Trophoblast cell (in vitro differentiated cells and primary cell): Measurements from ENCODE around the gene HOXA7.

Experiments used
- DNase-seq, 2 donors: peaks; one replicate each; pipeline ENCODE4 v3.0.0-alpha.2; 2016
- H2AFZ ChIP-seq: 2 replicates; pipeline ENCODE4 v1.6.1; 2013; ENCODE audit warnings: low read length, moderate library complexity, mild to moderate bottlenecking; ENCODE audit not compliant: insufficient read depth, poor library complexity
- H2AK5ac ChIP-seq: 2 replicates; pipeline ENCODE4 v1.6.1; 2013; ENCODE audit warnings: mild to moderate bottlenecking, low read length
- H2BK120ac ChIP-seq: 2 replicates; pipeline ENCODE4 v1.6.1; 2013; ENCODE audit warnings: low read length, mild to moderate bottlenecking, moderate library complexity; ENCODE audit not compliant: insufficient read depth, poor library complexity
- H2BK12ac ChIP-seq: 2 replicates; pipeline ENCODE4 v1.6.1; 2013; ENCODE audit warnings: mild to moderate bottlenecking, low read length, moderate library complexity
- H2BK5ac ChIP-seq: 2 replicates; pipeline ENCODE4 v1.6.1; 2013; ENCODE audit warnings: low read length, low read depth, moderate library complexity, mild to moderate bottlenecking; ENCODE audit not compliant: poor library complexity
- H3K14ac ChIP-seq: 2 replicates; pipeline ENCODE4 v1.6.1; 2013; ENCODE audit warnings: mild to moderate bottlenecking, low read length
- H3K18ac ChIP-seq: 2 replicates; pipeline ENCODE4 v1.6.1; 2013; ENCODE audit warnings: mild to moderate bottlenecking, low read length
- H3K23ac ChIP-seq: 2 replicates; pipeline ENCODE4 v1.6.1; 2013; ENCODE audit warnings: low read length
- H3K27ac ChIP-seq: 2 replicates; pipeline ENCODE4 v1.5.1; 2013; ENCODE audit warnings: low read depth, mild to moderate bottlenecking, inconsistent platforms, low read length, moderate library complexity
- H3K27me3 ChIP-seq: 2 replicates; pipeline ENCODE4 v1.6.1; 2013; ENCODE audit warnings: inconsistent platforms, mild to moderate bottlenecking, low read length, moderate library complexity; ENCODE audit not compliant: insufficient read depth
- H3K36me3 ChIP-seq, 2 experiments: 1 replicate in 1 of 2; 2 replicates in 1 of 2; pipeline ENCODE4 v1.6.1; 2013; ENCODE audit warnings: low read length in 2 of 2, mild to moderate bottlenecking in 2 of 2, moderate library complexity in 1 of 2; ENCODE audit not compliant: insufficient read depth in 2 of 2, control insufficient read depth in 1 of 2
- H3K4ac ChIP-seq: 2 replicates; pipeline ENCODE4 v1.6.1; 2013; ENCODE audit warnings: low read depth, mild to moderate bottlenecking, low read length, moderate library complexity
- H3K4me1 ChIP-seq, 2 experiments: 1 replicate in 1 of 2; 2 replicates in 1 of 2; pipeline ENCODE4 v1.6.1; 2013; ENCODE audit warnings: low read length in 2 of 2, mild to moderate bottlenecking in 2 of 2, moderate library complexity in 1 of 2; ENCODE audit not compliant: insufficient read depth in 2 of 2, control insufficient read depth in 1 of 2
- H3K4me2 ChIP-seq: 2 replicates; pipeline ENCODE4 v1.6.1; 2013; ENCODE audit warnings: inconsistent platforms, mild to moderate bottlenecking, low read length, moderate library complexity
- H3K4me3 ChIP-seq: 2 replicates; pipeline ENCODE4 v1.5.1; 2013; ENCODE audit warnings: mild to moderate bottlenecking, low read depth, low read length, inconsistent platforms
- H3K79me1 ChIP-seq: one replicate; pipeline ENCODE4 v1.6.1; 2013; ENCODE audit warnings: low read length
- H3K79me2 ChIP-seq: 2 replicates; pipeline ENCODE4 v1.6.1; 2013; ENCODE audit warnings: low read length, mild to moderate bottlenecking; ENCODE audit not compliant: control insufficient read depth, insufficient read depth, poor library complexity
- H3K9ac ChIP-seq: 2 replicates; pipeline ENCODE4 v1.6.1; 2013; ENCODE audit warnings: mild to moderate bottlenecking, low read length
- H3K9me3 ChIP-seq: 2 replicates; pipeline ENCODE4 v1.6.1; 2013; ENCODE audit warnings: low read depth, mild to moderate bottlenecking, control low read depth, inconsistent platforms, low read length; ENCODE audit not compliant: insufficient read depth
- H4K12ac ChIP-seq: 2 replicates; pipeline ENCODE4 v1.6.1; 2013; ENCODE audit warnings: low read depth, mild to moderate bottlenecking, low read length, moderate library complexity
- H4K8ac ChIP-seq: 2 replicates; pipeline ENCODE4 v1.6.1; 2013; ENCODE audit warnings: low read depth, mild to moderate bottlenecking, low read length, moderate library complexity
- H4K91ac ChIP-seq: one replicate; pipeline ENCODE4 v1.6.1; 2013; ENCODE audit warnings: low read depth, mild to moderate bottlenecking, low read length, moderate library complexity
- WGBS: extraction: QIAGEN DNeasy Blood & Tissue Kit; methylation state at CpG from one replicate; pipeline ENCODE4 v1.1.7; 2013; ENCODE audit warnings: missing lambda C conversion rate; ENCODE audit not compliant: insufficient read length, insufficient coverage; ENCODE audit errors: extremely low coverage; 5-methylcytosine and 5-hydroxymethylcytosine counted together

The HOXA7 gene

GRCh38 chr7:27119412-27119911, 37.0 kb downstream of the HOXA7 start:
- H3K79me2 ChIP-seq = no peaks in the 10 kb centered on the region
- no peaks in the 10 kb centered on the region for H3K4me1 ChIP-seq
- H2BK120ac ChIP-seq = no peak overlapping the region
- no peak overlapping the region for H2AFZ ChIP-seq
- H4K8ac ChIP-seq = no peak overlapping the region
- peaks cover 87% of the 10 kb centered on the region for H3K27me3 ChIP-seq
- peaks cover 9% of the 10 kb centered on the region for H3K9me3 ChIP-seq
- H4K12ac ChIP-seq = no peak overlapping the region
- H3K4ac ChIP-seq = no peak overlapping the region
- no peaks in the 10 kb centered on the region for H3K36me3 ChIP-seq
- no peak overlapping the region for H4K91ac ChIP-seq
- H3K9ac ChIP-seq = no peak overlapping the region
- no peak overlapping the region for H2AK5ac ChIP-seq
- H3K4me2 ChIP-seq = no peak overlapping the region
- no peak for DNase-seq
- no peak overlapping the region for H3K18ac ChIP-seq
- H2BK12ac ChIP-seq = no peak overlapping the region
- no peak overlapping the region for H3K14ac ChIP-seq
- no peaks in the 10 kb centered on the region for H3K79me1 ChIP-seq
- no peak overlapping the region for H2BK5ac ChIP-seq
- H3K23ac ChIP-seq = no peak overlapping the region
- WGBS = no CpG with 5 or more reads among the region's 1 CpG
- no peak overlapping the region for H3K4me3 ChIP-seq
- no peak overlapping the region for H3K27ac ChIP-seq

- WGBS = no CpG with 5 or more reads among the region's 3 CpGs
- no peak overlapping the region for H2BK120ac ChIP-seq
- no peak overlapping the region for H3K18ac ChIP-seq
- H4K91ac ChIP-seq = no peak overlapping the region
- no peak for DNase-seq
- no peak overlapping the region for H3K4ac ChIP-seq
- no peak overlapping the region for H4K12ac ChIP-seq
- no peak overlapping the region for H4K8ac ChIP-seq
- H3K4me2 ChIP-seq = no peak overlapping the region
- H3K27ac ChIP-seq = no peak overlapping the region
- peaks cover 84% of the 10 kb centered on the region for H3K27me3 ChIP-seq
- no peak overlapping the region for H3K4me3 ChIP-seq
- no peak overlapping the region for H2BK5ac ChIP-seq
- no peaks in the 10 kb centered on the region for H3K79me1 ChIP-seq
- H3K23ac ChIP-seq = no peak overlapping the region
- no peaks in the 10 kb centered on the region for H3K79me2 ChIP-seq
- no peak overlapping the region for H3K14ac ChIP-seq
- H3K4me1 ChIP-seq = no peaks in the 10 kb centered on the region
- no peaks in the 10 kb centered on the region for H3K36me3 ChIP-seq
- no peak overlapping the region for H2AK5ac ChIP-seq
- no peak overlapping the region for H2AFZ ChIP-seq
- H2BK12ac ChIP-seq = no peak overlapping the region
- peaks cover 5% of the 10 kb centered on the region for H3K9me3 ChIP-seq
- no peak overlapping the region for H3K9ac ChIP-seq
Measured at GRCh38 chr7:27118580-27118979, 37.9 kb downstream of the HOXA7 start.

GRCh38 chr7:27117887-27118491, 38.5 kb downstream of the HOXA7 start:
- Histone ChIP-seq H4K8ac (no peak overlapping the region), H2AK5ac (no peak overlapping the region), H3K27ac (no peak overlapping the region), H4K12ac (no peak overlapping the region), H2AFZ (no peak overlapping the region), H3K4me2 (no peak overlapping the region), H3K79me1 (no peaks in the 10 kb centered on the region), H3K36me3 (no peaks in the 10 kb centered on the region), H3K9ac (no peak overlapping the region), H3K9me3 (peaks cover 5% of the 10 kb centered on the region), H2BK12ac (no peak overlapping the region), H3K27me3 (peaks cover 84% of the 10 kb centered on the region), H3K18ac (no peak overlapping the region), H2BK120ac (no peak overlapping the region), H3K79me2 (no peaks in the 10 kb centered on the region), H4K91ac (no peak overlapping the region), H3K4me1 (no peaks in the 10 kb centered on the region), H3K14ac (no peak overlapping the region), H3K4me3 (no peak overlapping the region), H3K4ac (no peak overlapping the region), H3K23ac (no peak overlapping the region), H2BK5ac (no peak overlapping the region)
- DNase-seq = no peak
- no CpG with 5 or more reads among the region's 19 CpGs for WGBS

DNA sequence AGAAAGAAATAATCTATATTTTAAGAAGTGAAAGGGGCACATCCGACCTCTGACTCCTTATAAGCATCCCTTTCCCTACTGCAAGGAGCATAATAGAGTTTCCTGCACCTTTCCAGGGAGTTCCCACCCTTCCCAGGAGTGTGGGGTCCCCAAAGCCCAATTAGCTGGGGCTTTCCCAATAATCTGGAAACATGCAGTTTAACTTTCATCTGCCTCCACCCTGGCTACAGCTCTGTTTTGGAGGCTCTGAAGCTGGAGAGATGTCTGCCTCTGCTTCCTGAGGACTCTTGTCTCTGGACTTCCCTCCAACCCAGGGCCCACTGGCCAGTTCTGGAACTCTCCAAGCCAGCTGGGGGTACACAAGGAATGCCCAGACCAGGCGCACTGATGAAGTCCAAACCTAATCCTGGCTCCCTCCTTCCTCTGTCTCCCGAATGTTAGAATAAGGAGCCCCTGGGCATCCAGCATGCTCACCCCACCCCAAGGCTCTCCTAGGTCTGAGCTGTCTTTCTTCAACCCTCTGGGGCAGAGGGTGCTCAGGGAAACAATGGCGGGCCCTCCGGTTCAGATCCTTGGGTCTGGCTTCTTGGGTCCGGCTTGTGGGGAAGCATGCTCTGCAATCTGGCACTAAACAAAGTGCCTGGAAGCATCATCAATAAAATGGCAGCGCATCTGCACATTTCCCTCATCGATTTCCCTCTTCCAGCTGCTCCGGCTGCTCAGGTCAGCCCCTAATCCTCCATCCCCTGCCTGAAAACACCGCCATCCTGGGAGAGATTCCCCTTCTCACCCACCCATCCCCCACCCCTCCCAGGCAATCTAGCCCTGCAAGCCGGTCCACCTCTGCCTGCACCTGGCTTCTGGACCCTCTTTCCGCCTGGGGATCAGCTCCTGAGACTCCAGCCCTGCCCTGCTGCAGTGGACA, 39.3 kb downstream of the HOXA7 start:
- H3K27me3 ChIP-seq = peaks cover 79% of the 10 kb centered on the region
- no peak overlapping the region for H2BK5ac ChIP-seq
- whole genome bisulfite sequencing = no CpG with 5 or more reads among the region's 12 CpGs

More for the DNA sequence above, 39.3 kb downstream of the HOXA7 start:
- H3K79me2 ChIP-seq = no peaks in the 10 kb centered on the region
- H3K4me3 ChIP-seq = no peak overlapping the region
- H3K27ac ChIP-seq = no peak overlapping the region
- no peak overlapping the region for H3K9ac ChIP-seq
- H3K79me1 ChIP-seq = no peaks in the 10 kb centered on the region
- H4K8ac ChIP-seq = no peak overlapping the region
- no peak overlapping the region for H3K23ac ChIP-seq
- no peak overlapping the region for H3K4ac ChIP-seq
- H3K14ac ChIP-seq = no peak overlapping the region
- H3K36me3 ChIP-seq = no peaks in the 10 kb centered on the region
- H3K9me3 ChIP-seq = peaks cover 1% of the 10 kb centered on the region
- no peak overlapping the region for H4K12ac ChIP-seq
- no peak overlapping the region for H3K4me2 ChIP-seq
- H3K4me1 ChIP-seq = no peaks in the 10 kb centered on the region
- H2AK5ac ChIP-seq = no peak overlapping the region
- no peak overlapping the region for H2AFZ ChIP-seq
- no peak overlapping the region for H2BK120ac ChIP-seq
- no peak overlapping the region for H3K18ac ChIP-seq
- no peak for DNase-seq
- no peak overlapping the region for H4K91ac ChIP-seq
- no peak overlapping the region for H2BK12ac ChIP-seq
